Suppressor macrophage (primary cell): ENCODE measurements around the gene PTAR1.
"Not testable (repeated sequence)": the region's sequence is repeated elsewhere in the genome, so short reads cannot be mapped to it uniquely, and the experiment has no call there.

Experiments used
- DNase-seq, 4 experiments: peaks; one replicate each; pipeline ENCODE4 v3.0.0-alpha.2; 2020 to 2022
- total RNA-seq, 17 experiments: gene quantifications; one replicate each; lab custom pipeline; 2026; ENCODE audit warnings: mixed read lengths in 6 of 17, inconsistent platforms in 3 of 17; lab: John Stamatoyannopoulos, UW

PTAR1 gene, protein sequence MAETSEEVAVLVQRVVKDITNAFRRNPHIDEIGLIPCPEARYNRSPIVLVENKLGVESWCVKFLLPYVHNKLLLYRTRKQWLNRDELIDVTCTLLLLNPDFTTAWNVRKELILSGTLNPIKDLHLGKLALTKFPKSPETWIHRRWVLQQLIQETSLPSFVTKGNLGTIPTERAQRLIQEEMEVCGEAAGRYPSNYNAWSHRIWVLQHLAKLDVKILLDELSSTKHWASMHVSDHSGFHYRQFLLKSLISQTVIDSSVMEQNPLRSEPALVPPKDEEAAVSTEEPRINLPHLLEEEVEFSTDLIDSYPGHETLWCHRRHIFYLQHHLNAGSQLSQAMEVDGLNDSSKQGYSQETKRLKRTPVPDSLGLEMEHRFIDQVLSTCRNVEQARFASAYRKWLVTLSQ
- 30.4 to 143 (median 73.8) reads per million in 17 experiments for total RNA-seq

DNA sequence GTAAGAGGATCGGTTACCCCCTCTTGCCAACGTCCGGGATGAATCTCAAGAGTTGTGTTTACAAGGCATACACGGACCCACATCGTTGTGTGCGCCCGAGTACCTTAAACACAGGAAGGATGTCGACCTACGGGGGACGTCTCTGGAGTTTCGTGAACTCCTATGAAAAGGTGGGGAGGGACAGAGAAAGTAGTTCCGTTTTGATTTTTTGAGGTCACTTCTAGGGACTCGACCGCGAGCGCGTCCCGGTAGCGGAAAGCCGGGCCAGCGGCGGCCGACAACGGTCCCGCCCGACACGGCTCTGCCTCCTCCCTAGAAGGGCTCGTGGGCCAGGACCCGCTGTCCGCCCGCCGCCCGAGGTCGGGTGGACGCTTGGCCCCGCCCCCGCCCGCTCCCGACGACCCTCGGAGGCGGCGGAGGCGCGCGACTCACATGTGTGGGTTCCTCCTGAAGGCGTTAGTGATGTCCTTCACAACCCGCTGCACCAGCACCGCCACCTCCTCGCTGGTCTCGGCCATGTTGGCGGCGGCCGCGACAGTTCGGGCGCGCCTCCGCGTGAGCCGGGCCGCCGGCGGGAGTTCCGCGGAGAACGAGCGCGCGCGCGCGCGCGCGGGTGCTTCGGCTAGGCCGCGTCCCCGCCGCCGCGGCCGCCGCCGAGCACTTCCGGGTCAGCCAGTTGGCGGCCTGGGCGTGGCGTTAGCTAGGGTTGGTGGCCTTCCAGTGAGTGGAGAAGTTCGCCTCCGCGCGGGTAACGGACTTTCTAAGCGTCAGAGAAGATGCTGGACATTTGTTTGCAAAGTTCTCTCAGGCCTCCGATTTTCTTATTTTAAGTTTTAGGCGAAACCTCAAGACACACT, at the start of gene PTAR1:
PTAR1 (minus strand) TSS at position 591 of the 857 bp plus-strand sequence; CDS start at position 518, 73 bp downstream.
- peak; percentile 96 to 99 (median 98) for DNase-seq

GRCh38 chr9:69809304-69809863, 49.6 kb upstream of the PTAR1 start:
- DNase-seq = peak in 3 of 4 experiments; percentile 35 to 45 (median 38)

DNA sequence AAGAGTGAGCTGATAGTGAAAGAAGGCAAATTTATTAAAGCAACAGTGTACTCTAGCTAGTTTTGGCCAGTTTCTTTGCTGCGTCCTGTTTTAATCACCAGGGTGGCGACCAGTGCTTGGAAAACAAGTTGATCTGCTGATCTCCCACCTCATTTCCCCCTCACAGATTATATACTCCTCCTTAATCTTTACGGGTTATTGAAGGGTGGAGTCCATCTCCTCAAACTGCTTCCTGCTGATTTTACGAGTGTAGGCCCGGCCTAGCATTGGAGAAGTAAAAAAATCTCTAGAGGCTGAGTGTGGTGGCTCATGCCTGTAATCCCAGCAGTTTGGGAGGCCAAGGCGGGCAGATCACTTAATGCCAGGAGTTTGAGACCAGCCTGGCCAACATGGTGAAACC, 46.8 kb upstream of the PTAR1 start:
- DNase-seq = no peak

DNA sequence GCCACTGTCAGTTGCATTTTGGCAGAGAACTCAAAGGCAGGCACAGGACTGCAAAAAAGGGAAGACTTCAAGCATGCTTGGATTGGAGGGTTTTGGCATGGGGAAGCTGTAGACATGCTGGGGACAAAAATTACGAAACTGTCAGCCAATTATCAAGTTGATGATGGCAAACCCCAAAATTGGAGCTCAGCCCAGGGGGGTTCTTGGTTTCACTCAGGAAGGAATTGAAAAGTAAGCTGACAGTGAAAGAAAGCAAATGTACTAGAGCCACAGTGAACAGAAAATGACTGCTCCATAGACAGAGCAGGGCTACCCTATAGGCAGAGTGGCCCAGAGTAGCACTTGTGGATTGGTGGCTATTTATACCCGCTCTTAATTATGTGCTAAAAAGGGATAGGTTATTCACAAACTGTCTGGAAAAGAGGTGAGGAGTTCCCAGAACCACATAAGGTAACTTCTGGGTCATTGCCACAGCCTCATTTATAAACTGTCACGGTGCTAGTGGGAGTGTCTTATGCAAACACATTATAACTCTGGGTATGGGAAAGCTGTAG, 46.2 kb upstream of the PTAR1 start:
- DNase-seq = peak; percentile 54 to 72 (median 58)

GRCh38 chr9:69801989-69802388, 42.2 kb upstream of the PTAR1 start:
- no peak for DNase-seq

- DNase-seq = not testable (repeated sequence)
These were observed 40.2 kb upstream of the PTAR1 start for GRCh38 chr9:69800027-69800426.

DNA sequence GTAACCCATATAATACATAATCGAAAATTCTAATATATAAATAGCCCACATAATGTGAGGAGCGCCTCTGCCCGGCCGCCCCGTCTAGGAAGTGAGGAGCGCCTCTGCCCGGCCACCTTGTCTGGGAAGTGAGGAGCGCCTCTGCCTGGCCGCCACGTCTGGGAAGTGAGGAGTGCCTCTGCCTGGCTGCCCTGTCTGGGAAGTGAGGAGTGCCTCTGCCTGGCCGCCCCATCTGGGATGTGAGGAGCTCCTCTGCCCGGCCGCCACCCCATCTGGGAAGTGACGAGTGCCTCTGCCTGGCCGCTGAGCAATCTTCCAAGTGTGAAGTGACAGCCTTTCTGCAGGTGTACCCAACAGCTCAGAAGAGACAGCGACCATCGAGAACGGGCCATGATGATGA, 39.7 kb upstream of the PTAR1 start:
- DNase-seq = not testable (repeated sequence)

DNA sequence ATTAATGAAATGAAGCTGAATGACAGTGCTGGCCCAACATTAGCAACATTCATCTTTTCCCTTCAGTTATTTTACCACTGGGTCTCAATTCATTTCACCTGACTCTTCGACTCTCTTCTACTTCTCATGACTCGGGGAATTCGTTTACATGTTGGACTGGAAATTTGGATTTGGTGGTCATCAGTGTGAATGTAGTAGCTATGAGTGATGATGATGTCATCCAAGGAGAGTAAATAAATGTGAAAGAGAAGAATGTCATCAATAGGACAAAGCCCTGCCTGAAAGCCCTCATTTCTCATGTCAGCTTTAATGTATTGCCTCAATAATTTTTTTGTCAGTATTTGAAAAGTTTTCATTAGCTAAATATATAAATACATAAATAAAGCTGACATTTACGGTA, 38.9 kb upstream of the PTAR1 start:
- DNase-seq = no peak

GRCh38 chr9:69797675-69798074, 37.9 kb upstream of the PTAR1 start:
- DNase-seq = no peak

DNA sequence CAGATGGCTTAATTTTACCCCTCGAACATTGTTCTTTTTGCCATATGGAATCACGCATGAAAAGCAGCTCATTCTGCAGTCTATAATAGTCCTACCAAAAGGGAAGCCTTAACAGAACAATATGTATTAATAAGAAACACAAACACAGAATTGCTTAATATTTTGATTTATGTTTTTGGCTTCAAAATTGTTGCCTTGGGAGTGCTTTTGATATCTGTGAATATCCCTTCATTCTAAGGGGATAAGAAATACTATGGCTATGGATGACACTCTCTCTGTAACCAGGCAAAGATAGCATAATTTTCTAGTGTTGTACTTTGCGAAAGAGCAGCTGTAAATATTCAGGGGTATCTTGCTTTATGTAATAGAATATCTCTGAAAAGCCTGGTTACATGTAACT, 34.5 kb upstream of the PTAR1 start:
- no peak for DNase-seq

- DNase-seq = no peak
These were observed 25.9 kb upstream of the PTAR1 start for GRCh38 chr9:69785757-69786156.

- no peak for DNase-seq
These were observed 13.4 kb upstream of the PTAR1 start for GRCh38 chr9:69773258-69773657.

DNA sequence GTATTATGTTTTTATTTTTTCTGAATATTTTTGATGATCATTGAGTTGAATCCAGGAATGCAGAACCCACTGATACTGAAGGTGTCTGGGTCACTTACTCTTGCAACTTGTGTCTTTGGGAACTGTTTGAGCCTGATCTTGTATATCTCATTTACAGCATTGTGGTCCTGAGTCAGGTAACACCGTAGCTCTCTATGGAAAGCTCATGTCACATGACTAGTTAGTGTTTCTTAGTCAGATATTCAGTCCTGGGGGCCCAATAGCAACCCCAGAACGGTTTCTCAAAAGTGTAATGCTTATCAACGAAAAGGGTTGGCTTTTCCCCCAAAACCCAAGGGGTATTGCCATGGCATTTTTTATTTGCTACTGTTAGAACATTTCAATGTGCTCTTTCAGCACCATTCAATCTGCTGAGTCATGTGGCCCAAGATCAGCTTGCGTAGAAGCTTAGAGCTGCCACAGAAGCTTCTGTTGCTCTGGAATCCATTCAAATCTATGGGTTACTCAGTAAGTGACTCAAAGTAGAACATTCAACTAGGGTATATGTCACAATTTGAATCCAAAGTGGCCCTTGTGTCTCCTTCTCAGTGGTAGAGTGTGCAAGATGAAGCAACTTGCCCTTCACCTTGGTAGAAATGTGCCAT, 12.1 kb upstream of the PTAR1 start:
- peak in 1 of 4 experiments; percentile 1 for DNase-seq

DNA sequence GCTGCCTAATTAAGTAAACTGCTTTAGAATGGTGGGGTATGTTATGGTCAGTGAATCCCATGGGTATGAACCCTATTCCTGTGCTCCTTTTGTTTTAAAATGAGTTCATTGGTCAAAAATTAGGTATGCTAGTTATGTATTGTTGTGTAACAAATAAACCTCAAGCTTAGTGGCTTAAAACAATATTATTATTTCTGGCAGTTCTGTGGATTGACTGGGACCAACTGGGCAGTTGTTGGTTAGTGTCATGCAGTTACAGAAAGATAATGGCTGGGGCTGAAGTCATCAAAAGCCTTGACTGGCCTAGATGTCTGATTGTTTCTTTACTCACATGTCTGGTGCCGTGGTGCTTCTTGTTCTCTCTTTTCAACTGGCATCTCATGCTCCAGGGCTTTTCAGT, 8.9 kb upstream of the PTAR1 start:
- DNase-seq = no peak

DNA sequence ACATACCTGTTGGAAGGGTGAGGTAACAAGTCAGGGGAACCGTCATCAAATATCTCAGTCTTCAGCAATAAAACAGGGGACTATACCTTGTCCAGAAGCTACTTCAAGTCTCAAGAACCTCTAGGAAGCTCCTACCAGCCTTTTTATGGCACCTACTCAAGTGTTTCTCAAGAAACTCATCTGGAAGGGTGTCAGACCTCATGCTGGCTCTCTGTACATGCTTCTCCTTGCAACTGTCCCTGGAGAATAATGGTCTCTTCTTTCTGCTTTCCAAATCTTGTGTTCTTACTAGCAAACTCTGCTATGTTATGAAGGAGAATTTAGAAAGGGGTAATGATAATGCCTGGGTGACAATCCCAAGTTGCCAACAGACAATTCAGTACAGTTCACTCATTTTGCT, 8.3 kb upstream of the PTAR1 start:
- no peak for DNase-seq

GRCh38 chr9:69763862-69764261, 4.1 kb upstream of the PTAR1 start:
- not testable (repeated sequence) for DNase-seq

DNA sequence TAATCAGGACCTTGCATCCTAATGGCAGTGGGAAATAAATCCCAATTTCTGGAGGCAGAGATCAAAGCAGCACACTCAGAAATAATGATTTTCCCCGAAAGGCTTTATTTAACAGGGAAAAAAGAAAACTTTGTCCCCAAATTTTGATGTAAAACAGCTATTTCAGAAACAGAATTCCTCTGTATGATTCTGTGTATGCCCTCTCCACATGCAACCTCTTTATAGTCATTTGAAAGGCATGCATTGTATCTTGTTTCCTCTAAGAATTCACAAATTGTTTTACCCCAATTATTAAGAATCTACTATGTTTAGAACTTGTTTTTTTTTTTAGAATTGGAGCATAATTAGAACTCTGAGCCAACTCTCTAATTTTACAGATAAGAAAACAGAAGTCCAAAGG, 2.7 kb upstream of the PTAR1 start:
- DNase-seq = no peak

DNA sequence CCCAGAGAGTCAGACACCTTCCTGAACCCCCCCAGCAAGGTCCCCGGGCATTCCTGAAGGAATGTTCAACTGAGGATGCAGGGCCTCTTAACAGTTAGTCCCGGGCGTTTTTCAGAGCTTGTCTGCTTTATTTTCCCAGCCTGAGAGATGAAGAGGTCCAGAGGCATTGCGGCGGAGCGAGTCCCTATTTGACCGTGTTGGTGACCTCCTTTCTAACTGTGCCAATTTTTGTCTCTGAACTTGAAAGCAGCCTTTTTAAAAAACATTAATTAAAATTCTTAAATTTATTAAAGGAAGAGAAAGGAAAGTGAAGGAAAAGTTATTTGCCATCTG, 433 bp upstream of the PTAR1 start:
- no peak for DNase-seq

DNA sequence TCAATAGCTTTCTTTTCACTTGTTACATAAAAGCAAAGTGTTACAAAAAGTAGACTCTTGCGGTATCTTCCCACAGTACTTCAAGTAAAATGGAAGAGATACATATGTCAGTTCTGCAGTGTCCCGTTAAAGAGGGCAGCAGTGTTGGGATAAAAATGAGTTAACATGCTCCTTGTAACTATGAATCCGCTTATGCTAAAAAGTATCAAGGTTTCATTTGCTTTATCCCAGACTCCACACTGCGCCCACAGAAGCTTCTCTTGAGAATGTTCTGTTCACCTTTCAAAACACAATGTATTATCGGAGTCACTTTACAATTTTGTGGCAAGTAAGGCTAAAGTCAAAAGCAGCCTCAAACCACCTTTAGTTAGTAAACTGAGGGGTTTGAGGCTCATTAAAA, 790 bp downstream of the PTAR1 start:
- DNase-seq = peak in 3 of 4 experiments; percentile 3 to 18 (median 4)

- DNase-seq = no peak
These were observed 1.7 kb downstream of the PTAR1 start for GRCh38 chr9:69757996-69758675.

DNA sequence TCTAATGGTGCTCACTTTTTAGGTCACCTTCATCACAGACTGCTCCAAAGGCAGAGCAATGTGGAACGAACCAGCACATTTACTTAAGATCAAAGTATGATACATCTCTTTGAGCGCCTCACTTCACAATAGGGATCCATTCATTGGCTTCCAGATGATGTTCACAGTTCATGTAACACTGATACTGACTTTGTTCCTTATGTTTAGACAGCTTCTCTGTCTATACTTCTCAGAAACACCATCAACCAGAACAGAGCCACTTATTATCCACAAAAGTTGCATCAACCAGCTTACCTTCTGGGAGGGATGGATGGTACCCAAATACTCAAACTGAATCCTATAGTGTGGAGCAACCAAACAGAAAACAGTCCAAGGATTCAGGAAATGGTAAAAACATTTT, 4.6 kb downstream of the PTAR1 start:
- no peak for DNase-seq

GRCh38 chr9:69753830-69754229, 6.0 kb downstream of the PTAR1 start:
- DNase-seq = no peak
